ENCODE data around the gene PLPP2. TPM values are rescaled to one million over a fixed set of nuclear protein-coding genes. Genes with fewer than 3 reads are reported as not detected.
"Not testable (repeated sequence)": the region's sequence is repeated elsewhere in the genome, so short reads cannot be mapped to it uniquely, and the experiment has no call there.

The PLPP2 gene
- total and polyA plus RNA-seq, 7 donors = 0.10 to 0.93 (median 0.30) TPM; not detected in 1

DNA sequence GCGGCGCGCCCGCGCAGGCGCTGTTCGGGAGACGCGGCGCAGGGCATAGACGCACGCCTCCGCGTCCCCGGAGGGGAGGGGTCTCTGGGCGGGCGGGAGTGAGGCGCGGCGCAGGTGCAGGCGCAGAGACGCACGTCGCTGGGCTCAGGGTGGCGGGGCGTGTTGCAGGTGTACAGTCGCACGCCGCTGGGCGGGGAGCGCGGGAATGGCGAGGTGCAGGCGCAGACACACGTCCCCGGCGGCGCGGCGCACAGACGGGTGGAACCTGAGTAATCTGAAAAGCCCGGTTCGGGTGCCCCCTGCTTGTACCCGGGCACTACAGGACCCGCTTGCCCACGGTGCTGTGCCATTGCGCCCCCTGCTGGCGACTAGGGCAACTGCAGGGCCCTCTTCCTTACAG, 44.7 kb downstream of the PLPP2 start:
- 72 to 79% (median 77%) methylated on average over 28 to 48 of the region's 48 CpGs for WGBS, 3 donors
- Histone ChIP-seq H3K4me1 (no peaks in the 10 kb centered on the region), H3K4me3 (no peak overlapping the region), H3K27ac (no peak overlapping the region), H3K9me3 (no peaks in the 10 kb centered on the region), H3K36me3 (ENCODE audit: insufficient read depth in 1 of 2, low read depth in 1 of 2) (no peaks in the 10 kb centered on the region), H3K27me3 (ENCODE audit: insufficient read depth in 3 of 3, low read length in 2 of 3) (no peaks in the 10 kb centered on the region)
- no peak for DNase-seq
- intact Hi-C loops (cut with DNase I) = no loop called here
- ATAC-seq = no peak
- TF ChIP-seq, protein P1, sequence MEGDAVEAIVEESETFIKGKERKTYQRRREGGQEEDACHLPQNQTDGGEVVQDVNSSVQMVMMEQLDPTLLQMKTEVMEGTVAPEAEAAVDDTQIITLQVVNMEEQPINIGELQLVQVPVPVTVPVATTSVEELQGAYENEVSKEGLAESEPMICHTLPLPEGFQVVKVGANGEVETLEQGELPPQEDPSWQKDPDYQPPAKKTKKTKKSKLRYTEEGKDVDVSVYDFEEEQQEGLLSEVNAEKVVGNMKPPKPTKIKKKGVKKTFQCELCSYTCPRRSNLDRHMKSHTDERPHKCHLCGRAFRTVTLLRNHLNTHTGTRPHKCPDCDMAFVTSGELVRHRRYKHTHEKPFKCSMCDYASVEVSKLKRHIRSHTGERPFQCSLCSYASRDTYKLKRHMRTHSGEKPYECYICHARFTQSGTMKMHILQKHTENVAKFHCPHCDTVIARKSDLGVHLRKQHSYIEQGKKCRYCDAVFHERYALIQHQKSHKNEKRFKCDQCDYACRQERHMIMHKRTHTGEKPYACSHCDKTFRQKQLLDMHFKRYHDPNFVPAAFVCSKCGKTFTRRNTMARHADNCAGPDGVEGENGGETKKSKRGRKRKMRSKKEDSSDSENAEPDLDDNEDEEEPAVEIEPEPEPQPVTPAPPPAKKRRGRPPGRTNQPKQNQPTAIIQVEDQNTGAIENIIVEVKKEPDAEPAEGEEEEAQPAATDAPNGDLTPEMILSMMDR (IDR thresholded peaks at IDR 0.05) = no peak

DNA sequence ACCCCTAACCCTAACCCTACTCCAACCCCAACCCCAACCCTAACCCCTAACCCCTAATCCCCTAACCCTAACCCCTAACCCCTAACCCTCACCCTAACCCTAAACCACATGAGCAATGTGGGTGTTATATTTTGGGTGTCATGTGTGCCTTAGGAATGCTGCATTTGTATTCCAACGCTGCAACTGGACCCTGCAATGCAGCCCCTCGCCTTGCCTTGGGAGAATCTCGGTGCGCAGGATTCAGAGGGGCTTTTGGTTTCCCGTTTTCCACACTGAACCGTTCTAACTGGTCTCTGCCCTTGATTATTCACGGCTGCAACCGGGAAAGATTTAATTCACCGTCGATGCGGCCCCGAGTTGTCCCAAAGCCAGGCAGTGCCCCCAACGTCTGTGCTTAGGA, 45.3 kb downstream of the PLPP2 start:
- H3K27ac ChIP-seq; intact Hi-C loops (cut with DNase I); H3K4me3 ChIP-seq; H3K4me1 ChIP-seq; DNase-seq; ATAC-seq; H3K36me3 ChIP-seq (ENCODE audit: insufficient read depth in 1 of 2, low read depth in 1 of 2); H3K9me3 ChIP-seq; H3K27me3 ChIP-seq (ENCODE audit: insufficient read depth in 3 of 3, low read length in 2 of 3): not testable (repeated sequence)
- WGBS, 3 donors = 57 to 72% (median 70%) methylated on average over 13 of the region's 13 CpGs

DNA sequence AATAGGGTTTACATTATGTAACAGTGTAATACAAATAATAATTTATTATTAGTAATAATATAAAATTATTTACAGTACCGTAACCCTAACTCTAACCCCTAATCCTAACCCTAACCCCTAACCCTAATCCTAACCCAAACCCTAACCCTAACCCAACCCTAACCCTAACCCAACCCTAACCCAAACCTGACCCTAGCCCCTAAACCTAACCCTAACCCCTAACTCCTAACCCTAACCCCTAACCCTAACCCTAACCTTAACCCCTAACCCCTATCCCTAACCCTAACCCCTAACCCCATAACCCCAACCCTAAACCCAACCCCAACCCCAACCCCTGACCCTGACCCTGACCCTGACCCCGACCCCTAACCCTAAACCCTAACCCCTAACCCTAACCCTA, 45.7 kb downstream of the PLPP2 start:
- DNase-seq = no peak
- intact Hi-C loops (cut with DNase I) = no loop called here
- Histone ChIP-seq H3K36me3 (ENCODE audit: insufficient read depth in 1 of 2, low read depth in 1 of 2) (no peaks in the 10 kb centered on the region), H3K4me1 (no peaks in the 10 kb centered on the region), H3K9me3 (no peaks in the 10 kb centered on the region), H3K4me3 (no peak overlapping the region), H3K27ac (no peak overlapping the region), H3K27me3 (ENCODE audit: insufficient read depth in 3 of 3, low read length in 2 of 3) (no peaks in the 10 kb centered on the region)
- ATAC-seq = no peak
- 87 to 95% (median 92%) methylated on average over 2 of the region's 2 CpGs for WGBS, 3 donors
- TF ChIP-seq, protein P1 (IDR thresholded peaks at IDR 0.05) = no peak

Other genes with a start within 250 kb of the PLPP2 start
- gene OR4F17, start 184.3 kb downstream of the PLPP2 start, total RNA-seq = not detected
- gene OR4F17, start 184.3 kb downstream of the PLPP2 start, polyA plus RNA-seq = not detected
- 10 to 100 TPM; 19.1 to 22.2 (median 20.2) TPM for gene MIER2, start 53.4 kb upstream of the PLPP2 start, total RNA-seq
- 10 to 100 TPM; 13.3 to 18.9 (median 15.8) TPM for gene MIER2, start 53.4 kb upstream of the PLPP2 start, polyA plus RNA-seq
- gene C2CD4C, start 117.7 kb upstream of the PLPP2 start, total RNA-seq = 1 to 10 TPM in 3 of 4 donors, under 1 TPM in 1; 0.67 to 1.3 (median 1.1) TPM
- gene C2CD4C, start 117.7 kb upstream of the PLPP2 start, polyA plus RNA-seq = under 1 TPM; 0.47 to 0.97 (median 0.73) TPM
- 1 to 10 TPM; 4.5 to 9.7 (median 5.4) TPM for gene SHC2, start 169.6 kb upstream of the PLPP2 start, total RNA-seq
- gene SHC2, start 169.6 kb upstream of the PLPP2 start, polyA plus RNA-seq = 1 to 10 TPM; 2.2 to 2.8 (median 2.2) TPM
- under 1 TPM; 0.26 to 0.40 (median 0.35) TPM for gene MADCAM1, start 205.1 kb upstream of the PLPP2 start, total RNA-seq
- gene MADCAM1, start 205.1 kb upstream of the PLPP2 start, polyA plus RNA-seq = 1 to 10 TPM in 1 of 3 donors, under 1 TPM in 2; 0.08 to 1.8 (median 0.33) TPM
- gene TPGS1, start 216.1 kb upstream of the PLPP2 start, total RNA-seq = 10 to 100 TPM in 2 of 4 donors, 1 to 10 TPM in 2; 8.9 to 16.3 (median 10.2) TPM
- gene TPGS1, start 216.1 kb upstream of the PLPP2 start, polyA plus RNA-seq = 10 to 100 TPM in 2 of 3 donors, 1 to 10 TPM in 1; 9.8 to 16.6 (median 12.6) TPM
- 100 to 1,000 TPM in 1 of 4 donors, 10 to 100 TPM in 3; 72.6 to 107 (median 83.0) TPM for gene CDC34, start 240.4 kb upstream of the PLPP2 start, total RNA-seq
- gene CDC34, start 240.4 kb upstream of the PLPP2 start, polyA plus RNA-seq = 100 to 1,000 TPM; 113 to 160 (median 123) TPM